Activated CD4-positive, alpha-beta memory T cell treated with anti-CD3 and anti-CD28 coated beads for 36 hours (primary cell): ENCODE results near the gene SPATA13. TPM values are rescaled to one million over a fixed set of nuclear protein-coding genes. Genes with fewer than 3 reads are reported as not detected.
"Not testable (repeated sequence)": the region's sequence is repeated elsewhere in the genome, so short reads cannot be mapped to it uniquely, and the experiment has no call there.

Experiments
- CTCF ChIA-PET: fragments of 350-600 bp; sonication (Branson Sonifier 250); formaldehyde crosslinking; loops from one replicate; lab custom pipeline; 2021; ENCODE audit warnings: antibody characterized with exemption, inconsistent platforms; lab: Charles Lee
- POLR2A ChIA-PET: fragments of 350-600 bp; sonication (Branson Sonifier 250); formaldehyde crosslinking; loops from one replicate; lab custom pipeline; 2021; ENCODE audit warnings: antibody characterized with exemption; lab: Charles Lee
- DNase-seq: peaks from one replicate; pipeline ENCODE4 v3.0.0-alpha.2; 2020
- H3K27ac Mint-ChIP-seq: one replicate; pipeline ENCODE4 v1.8.0; 2021; ENCODE audit warnings: mixed read lengths
- H3K27me3 Mint-ChIP-seq: one replicate; pipeline ENCODE4 v1.8.0; 2021; ENCODE audit warnings: mixed read lengths
- H3K36me3 Mint-ChIP-seq: one replicate; pipeline ENCODE4 v1.8.0; 2021; ENCODE audit warnings: mixed read lengths
- H3K4me1 Mint-ChIP-seq: one replicate; pipeline ENCODE4 v1.8.0; 2021; ENCODE audit warnings: low read depth, mixed read lengths
- H3K4me3 Mint-ChIP-seq: one replicate; pipeline ENCODE4 v1.8.0; 2021; ENCODE audit warnings: mild to moderate bottlenecking, mixed read lengths
- H3K9me3 Mint-ChIP-seq: one replicate; pipeline ENCODE4 v1.8.0; 2021; ENCODE audit warnings: mixed read lengths
- intact Hi-C: fragments of 100-400 bp; cut with micrococcal nuclease; formaldehyde crosslinking; loops from one replicate; pipeline ENCODE4 v1.15.1; 2023
- total RNA-seq, 2 experiments: library from RNA; stranded (reverse); gene quantifications; one replicate each; pipeline ENCODE4 v1.2.3, GENCODE V29; 2021

The SPATA13 gene
- total RNA-seq, 2 experiments from 2014 or later: 50.3 to 50.8 TPM

DNA sequence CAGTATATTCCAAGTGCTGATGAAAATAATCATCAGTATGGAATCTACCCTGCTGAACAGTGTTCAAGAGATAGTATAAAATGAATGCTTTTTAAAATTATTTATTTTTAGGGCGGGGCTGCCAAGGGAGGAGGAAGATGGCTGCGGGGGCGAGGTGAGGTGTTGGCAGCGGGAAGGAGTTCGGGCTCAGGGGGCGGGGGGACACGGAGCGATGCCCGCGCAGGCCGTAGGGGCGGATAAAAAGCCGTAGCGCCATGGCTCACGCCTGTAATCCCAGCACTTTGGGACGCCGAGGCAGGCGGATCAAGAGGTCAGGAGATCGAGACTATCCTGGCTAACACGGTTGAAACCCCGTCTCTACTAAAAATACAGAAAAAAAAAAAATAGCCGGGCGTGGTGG lies 167.1 kb downstream of the SPATA13 start:
- CTCF ChIA-PET, H3K4me3 Mint-ChIP-seq, H3K9me3 Mint-ChIP-seq, H3K36me3 Mint-ChIP-seq, H3K4me1 Mint-ChIP-seq, H3K27ac Mint-ChIP-seq, POLR2A ChIA-PET, DNase-seq: not testable (repeated sequence)
- intact Hi-C loops: loop anchor here (10.0 kb wide), 1 partner anchor 227 kb away; no protein-coding TSS in a partner anchor
- peaks cover 31% of the 10 kb centered on the region for H3K27me3 Mint-ChIP-seq

DNA sequence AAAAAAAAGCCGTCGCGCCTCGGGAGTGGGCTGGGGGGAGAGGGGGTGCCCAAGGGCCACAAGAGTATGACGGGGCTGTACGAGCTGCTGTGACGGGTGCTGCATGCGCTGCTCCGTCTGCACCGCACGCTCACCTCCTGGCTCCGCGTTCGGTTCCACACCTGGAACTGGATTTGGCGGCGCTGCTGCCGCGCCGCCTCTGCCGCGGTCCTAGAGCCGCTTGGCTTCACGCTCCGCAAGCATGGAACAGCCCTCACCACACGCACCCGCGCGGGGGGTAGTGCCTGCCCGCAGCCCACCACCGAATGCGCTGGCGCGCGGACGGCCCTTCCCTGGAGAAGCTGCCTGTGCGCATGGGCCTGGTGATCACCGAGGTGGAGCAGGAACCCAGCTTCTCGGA lies 167.6 kb downstream of the SPATA13 start:
- no peak overlapping the region for H3K27ac Mint-ChIP-seq
- H3K4me1 Mint-ChIP-seq: peaks cover 1% of the 10 kb centered on the region
- intact Hi-C loops: loop anchor here (10.0 kb wide), 1 partner anchor 227 kb away; no protein-coding TSS in a partner anchor
- no peak overlapping the region for H3K4me3 Mint-ChIP-seq
- H3K9me3 Mint-ChIP-seq: no peaks in the 10 kb centered on the region
- peaks cover 30% of the 10 kb centered on the region for H3K27me3 Mint-ChIP-seq
- ChIA-PET CTCF (no interaction called here), POLR2A (no interaction called here)
- no peak for DNase-seq
- H3K36me3 Mint-ChIP-seq: no peaks in the 10 kb centered on the region

DNA sequence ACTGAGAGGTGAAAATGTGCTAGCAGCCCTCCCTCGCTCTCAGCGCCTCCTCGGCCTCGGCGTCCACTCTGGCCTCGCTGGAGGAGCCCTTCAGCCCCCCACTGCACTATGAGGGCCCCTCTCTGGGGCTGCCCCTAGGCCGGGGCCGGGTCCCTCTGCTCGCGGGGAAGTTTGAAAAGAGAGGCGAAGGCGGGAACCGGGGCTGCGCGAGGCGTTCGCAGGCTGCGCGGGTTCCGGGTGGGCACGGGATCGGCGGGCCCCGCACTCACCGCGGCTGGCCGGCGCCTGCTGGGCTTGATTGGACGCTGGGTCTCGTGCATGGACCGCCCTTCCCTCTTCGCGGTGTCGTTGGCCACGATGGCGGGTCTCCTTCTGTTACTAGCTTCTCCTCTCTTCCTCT lies 178.2 kb downstream of the SPATA13 start:
- intact Hi-C loops: no loop called here
- Mint-ChIP-seq H3K4me1 (no peaks in the 10 kb centered on the region), H3K36me3 (no peaks in the 10 kb centered on the region), H3K27ac (no peak overlapping the region), H3K9me3 (no peaks in the 10 kb centered on the region), H3K27me3 (peaks cover 1% of the 10 kb centered on the region), H3K4me3 (no peak overlapping the region)
- POLR2A ChIA-PET: no interaction called here
- DNase-seq: no peak
- CTCF ChIA-PET: no interaction called here

DNA sequence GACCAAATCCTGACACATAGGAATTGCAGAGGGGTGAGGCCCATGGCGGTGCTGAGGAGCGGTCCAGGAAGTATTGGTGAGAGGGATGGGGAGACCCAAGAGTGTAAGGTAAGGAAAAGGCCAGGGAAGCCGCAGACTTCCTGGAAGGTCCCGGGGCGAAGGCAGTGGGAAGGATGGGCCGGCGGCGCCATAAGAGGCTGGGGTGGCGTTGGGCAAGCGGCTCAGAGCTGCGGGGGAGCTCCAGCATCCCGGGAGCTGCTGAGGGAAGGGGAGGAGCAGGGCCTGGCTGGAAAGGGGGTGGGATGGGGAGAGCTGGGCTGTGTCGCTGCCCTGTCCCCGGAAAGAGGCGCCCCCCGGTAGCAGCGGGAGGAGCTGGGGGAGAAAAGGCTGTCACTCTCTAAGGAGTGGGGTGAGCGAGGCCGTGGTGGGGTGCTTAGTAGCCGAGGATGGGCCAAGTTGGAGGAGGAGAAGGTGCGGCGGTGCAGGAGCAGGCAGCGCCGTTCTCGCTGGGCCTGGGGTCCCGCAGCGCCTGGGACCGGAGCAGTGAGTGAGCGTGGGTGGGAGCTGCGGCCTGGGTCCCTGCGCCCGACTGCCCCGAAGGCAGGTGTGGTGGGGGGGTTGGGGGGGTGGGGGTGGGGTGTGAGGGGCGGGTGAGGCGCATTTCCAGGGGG lies 179.6 kb downstream of the SPATA13 start:
- no peak for DNase-seq
- CTCF ChIA-PET: no interaction called here
- Mint-ChIP-seq H3K9me3 (no peaks in the 10 kb centered on the region), H3K4me3 (no peak overlapping the region), H3K4me1 (no peaks in the 10 kb centered on the region), H3K27me3 (peaks cover 1% of the 10 kb centered on the region), H3K27ac (no peak overlapping the region), H3K36me3 (no peaks in the 10 kb centered on the region)
- POLR2A ChIA-PET: no interaction called here
- intact Hi-C loops: no loop called here

DNA sequence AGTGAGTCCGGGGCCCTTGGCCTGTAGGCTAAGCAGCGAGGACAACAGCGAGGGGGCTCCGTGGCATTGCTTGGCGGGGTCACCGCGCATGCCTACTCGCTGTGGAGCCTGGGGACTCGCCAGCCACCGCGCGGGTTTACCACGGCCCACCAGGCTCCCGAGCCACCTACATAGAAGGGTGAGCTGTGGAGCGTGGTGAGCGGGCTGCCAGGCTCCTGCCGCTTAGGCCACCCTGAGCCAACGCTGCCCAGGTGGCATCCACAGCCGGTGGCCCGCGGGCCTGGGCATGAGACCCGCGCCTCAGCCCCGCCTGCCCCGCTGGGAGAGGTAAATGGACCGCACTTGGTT lies 180.1 kb downstream of the SPATA13 start:
- intact Hi-C loops: no loop called here
- ChIA-PET POLR2A (no interaction called here), CTCF (no interaction called here)
- Mint-ChIP-seq H3K4me3 (no peak overlapping the region), H3K27ac (no peak overlapping the region), H3K27me3 (peaks cover 1% of the 10 kb centered on the region), H3K9me3 (no peaks in the 10 kb centered on the region), H3K36me3 (no peaks in the 10 kb centered on the region), H3K4me1 (no peaks in the 10 kb centered on the region)
- DNase-seq: no peak

DNA sequence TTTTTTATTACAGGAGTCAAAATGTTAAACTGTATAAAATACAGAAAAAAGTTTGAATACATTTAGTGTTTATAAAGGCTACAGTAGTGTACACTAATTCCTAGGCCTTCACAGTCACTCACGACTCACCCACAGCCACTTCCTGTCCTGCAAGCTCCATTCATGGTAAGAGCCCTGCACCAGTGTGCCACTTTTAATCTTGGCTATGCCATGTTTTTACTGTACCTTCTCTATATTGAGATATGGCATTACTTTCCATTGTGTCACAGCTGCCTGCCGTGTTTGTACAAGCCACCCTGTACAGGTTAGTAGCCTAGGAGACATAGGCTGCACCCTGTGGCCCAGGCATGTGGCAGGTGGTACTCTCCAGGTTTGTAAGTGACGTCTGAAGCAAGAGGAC lies 180.9 kb downstream of the SPATA13 start:
- ChIA-PET POLR2A (no interaction called here), CTCF (no interaction called here)
- no peak overlapping the region for H3K4me3 Mint-ChIP-seq
- H3K36me3 Mint-ChIP-seq: no peaks in the 10 kb centered on the region
- no peak overlapping the region for H3K27ac Mint-ChIP-seq
- H3K27me3 Mint-ChIP-seq: peaks cover 1% of the 10 kb centered on the region
- intact Hi-C loops: no loop called here
- no peaks in the 10 kb centered on the region for H3K4me1 Mint-ChIP-seq
- DNase-seq: no peak
- no peaks in the 10 kb centered on the region for H3K9me3 Mint-ChIP-seq

DNA sequence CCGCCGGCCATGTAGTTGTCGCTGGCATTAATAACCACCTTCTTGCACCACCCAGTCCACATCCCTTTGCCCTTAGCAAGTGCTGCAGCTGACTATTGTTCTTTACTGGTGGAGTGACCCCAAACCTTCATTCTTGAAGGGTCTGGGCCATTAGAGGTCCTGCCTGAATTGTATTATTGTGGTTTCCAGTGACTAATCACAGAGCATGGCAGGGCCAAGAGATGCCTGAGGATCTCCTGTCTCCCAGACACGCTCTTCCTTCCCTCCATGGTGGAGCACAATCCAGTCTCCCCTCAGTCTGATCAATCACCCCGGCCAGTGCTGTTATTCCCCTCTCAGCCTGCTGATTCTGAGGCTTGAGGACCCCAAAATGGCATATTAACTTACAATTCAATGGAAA lies 187.9 kb downstream of the SPATA13 start:
- Mint-ChIP-seq H3K27ac (no peak overlapping the region), H3K27me3 (no peaks in the 10 kb centered on the region), H3K4me1 (no peaks in the 10 kb centered on the region), H3K9me3 (no peaks in the 10 kb centered on the region), H3K36me3 (no peaks in the 10 kb centered on the region), H3K4me3 (no peak overlapping the region)
- CTCF ChIA-PET: no interaction called here
- POLR2A ChIA-PET: no interaction called here
- no peak for DNase-seq
- intact Hi-C loops: no loop called here

DNA sequence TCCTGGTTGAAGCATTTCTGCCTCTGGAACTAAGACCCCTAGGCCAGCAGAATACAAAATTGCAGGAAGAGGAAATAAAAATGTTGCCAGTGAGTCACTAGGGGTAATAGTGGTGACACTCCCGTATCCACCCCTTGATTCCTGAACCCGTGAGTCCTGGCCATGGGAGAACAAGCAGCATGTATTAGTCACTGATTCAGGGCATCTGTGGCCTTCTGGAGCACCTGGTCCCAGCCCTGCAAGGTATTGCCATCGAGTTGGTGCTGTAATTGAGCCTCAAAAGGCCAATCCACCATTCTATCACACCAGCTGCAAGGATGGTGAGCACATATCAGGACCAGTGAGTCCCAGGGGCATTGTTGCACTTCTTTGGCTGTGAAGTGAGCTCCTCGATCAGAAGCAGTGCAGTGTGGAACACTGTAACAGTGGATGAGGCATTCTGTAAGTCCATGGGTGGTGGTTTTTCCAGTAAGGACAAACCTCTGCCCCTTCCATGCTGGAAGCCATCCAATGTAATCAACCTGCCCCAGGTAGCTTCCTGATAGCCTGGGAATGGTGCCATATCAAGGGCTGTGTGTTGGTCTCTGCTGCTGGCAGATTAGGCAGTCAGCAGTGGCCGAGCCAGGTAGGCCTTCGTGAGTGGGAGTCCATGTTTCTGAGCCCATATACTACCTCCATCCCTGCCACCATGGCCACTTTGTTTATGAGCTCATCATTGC lies 188.4 kb downstream of the SPATA13 start:
- H3K4me3 Mint-ChIP-seq: no peak overlapping the region
- CTCF ChIA-PET: no interaction called here
- no peak overlapping the region for H3K27ac Mint-ChIP-seq
- no peaks in the 10 kb centered on the region for H3K9me3 Mint-ChIP-seq
- no peaks in the 10 kb centered on the region for H3K27me3 Mint-ChIP-seq
- H3K36me3 Mint-ChIP-seq: no peaks in the 10 kb centered on the region
- no peaks in the 10 kb centered on the region for H3K4me1 Mint-ChIP-seq
- DNase-seq: no peak
- intact Hi-C loops: no loop called here
- POLR2A ChIA-PET: no interaction called here

DNA sequence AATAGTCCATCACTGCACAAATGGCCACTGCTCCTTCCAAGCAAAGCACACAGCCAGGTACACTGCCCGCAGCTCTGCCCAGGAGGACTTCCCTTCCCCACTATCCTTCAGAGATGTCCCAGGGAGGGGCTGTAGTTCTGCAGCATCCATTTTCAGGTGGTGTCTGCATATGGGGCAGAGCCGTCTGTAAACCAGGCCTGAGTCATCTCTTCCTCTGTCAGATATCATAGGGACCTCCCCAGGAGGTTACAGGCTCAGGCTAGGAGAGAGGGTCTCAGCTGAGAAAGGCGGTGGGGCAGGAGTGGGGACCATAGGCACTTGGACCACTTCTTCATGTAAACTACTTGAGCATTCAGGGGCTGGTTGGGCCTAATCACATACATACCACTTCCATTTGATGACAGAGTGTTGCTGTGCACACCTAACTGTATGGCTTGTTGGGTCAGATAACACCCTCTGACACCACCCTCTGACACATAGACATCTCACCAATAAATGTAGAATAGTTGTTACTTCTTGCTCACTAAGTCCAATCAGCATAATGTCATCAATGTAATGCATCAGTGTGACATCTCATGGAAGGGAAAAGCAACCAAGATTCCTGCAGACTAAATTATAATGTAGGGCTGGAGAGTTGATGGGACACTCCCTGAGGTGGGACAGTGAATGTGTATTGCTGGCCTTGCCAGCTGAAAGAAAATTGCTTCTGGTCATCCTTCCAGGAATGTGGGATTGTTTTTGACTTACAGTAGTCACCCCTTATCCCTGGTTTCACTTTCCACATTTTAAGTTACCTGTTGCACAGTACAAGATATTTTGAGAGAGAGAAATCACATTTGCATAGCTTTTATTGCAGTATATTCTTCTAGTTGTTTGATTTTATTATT lies 189.5 kb downstream of the SPATA13 start:
- H3K4me3 Mint-ChIP-seq, H3K36me3 Mint-ChIP-seq, H3K27me3 Mint-ChIP-seq, H3K4me1 Mint-ChIP-seq, H3K27ac Mint-ChIP-seq, DNase-seq, H3K9me3 Mint-ChIP-seq, CTCF ChIA-PET, POLR2A ChIA-PET, intact Hi-C loops: not testable (repeated sequence)

DNA sequence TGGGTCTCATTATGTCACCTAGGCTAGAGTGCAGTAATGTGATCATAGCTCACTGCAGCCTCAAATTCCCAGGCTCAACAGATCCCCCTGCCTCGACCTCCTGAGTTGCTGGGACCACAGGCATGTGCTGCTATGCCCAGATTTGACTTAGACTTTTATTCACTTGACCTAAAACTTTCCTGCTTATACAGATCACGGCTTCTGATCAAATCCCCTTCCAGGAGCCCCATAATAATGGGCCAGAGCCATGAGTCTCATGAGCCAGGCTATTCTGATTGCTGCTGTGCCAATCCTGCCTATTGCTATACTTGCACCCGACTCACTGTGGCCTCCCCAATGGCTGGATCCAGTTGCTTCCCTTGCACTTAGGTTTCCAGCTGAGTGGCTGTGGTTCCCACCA lies 190.9 kb downstream of the SPATA13 start:
- CTCF ChIA-PET: no interaction called here
- no peaks in the 10 kb centered on the region for H3K27me3 Mint-ChIP-seq
- POLR2A ChIA-PET: no interaction called here
- H3K4me3 Mint-ChIP-seq: no peak overlapping the region
- H3K36me3 Mint-ChIP-seq: no peaks in the 10 kb centered on the region
- no peaks in the 10 kb centered on the region for H3K9me3 Mint-ChIP-seq
- no peak for DNase-seq
- H3K4me1 Mint-ChIP-seq: no peaks in the 10 kb centered on the region
- intact Hi-C loops: no loop called here
- no peak overlapping the region for H3K27ac Mint-ChIP-seq

DNA sequence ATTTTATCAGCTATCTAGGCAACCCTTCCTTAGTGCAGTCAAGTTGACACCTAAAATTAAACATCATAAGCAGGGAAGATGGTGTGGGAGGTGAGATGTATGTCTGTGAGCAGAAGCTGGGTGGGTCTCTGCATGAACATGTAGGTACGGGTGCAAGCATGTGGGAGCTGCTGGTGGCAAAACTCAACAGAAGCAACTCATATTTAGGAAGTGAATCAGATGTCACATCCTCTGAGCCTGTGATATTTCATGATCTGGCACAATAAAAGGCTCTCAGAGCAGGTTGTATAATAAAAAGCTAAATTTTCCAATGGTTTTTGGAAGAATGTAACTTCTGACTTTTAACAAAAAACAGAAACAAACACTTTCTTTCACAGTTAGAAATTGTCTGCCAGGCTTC lies 193.2 kb downstream of the SPATA13 start:
- intact Hi-C loops: no loop called here
- Mint-ChIP-seq H3K9me3 (no peaks in the 10 kb centered on the region), H3K4me1 (no peaks in the 10 kb centered on the region), H3K36me3 (no peaks in the 10 kb centered on the region), H3K27me3 (no peaks in the 10 kb centered on the region), H3K27ac (no peak overlapping the region), H3K4me3 (no peak overlapping the region)
- POLR2A ChIA-PET: no interaction called here
- CTCF ChIA-PET: no interaction called here
- no peak for DNase-seq

DNA sequence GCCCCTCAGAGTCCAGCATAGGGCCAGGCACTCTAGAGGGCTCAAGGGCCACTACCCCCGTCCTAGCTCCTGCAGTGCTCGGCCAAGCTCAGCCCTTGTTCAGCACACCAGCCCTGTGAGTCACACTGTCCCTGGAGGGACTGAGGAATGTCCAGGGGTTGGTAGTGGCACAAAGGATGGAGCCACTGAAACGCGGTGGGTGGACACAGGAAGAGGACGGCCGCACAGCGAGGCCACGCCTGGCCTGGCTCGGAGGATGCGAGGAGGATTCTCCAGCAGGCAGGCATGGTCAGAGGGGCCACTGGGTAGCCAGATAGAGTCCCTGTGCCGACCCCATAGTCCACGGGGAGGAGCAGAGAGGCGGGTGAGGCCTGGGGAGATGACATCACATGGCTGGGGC lies 194.6 kb downstream of the SPATA13 start:
- no peak overlapping the region for H3K4me3 Mint-ChIP-seq
- CTCF ChIA-PET: no interaction called here
- no peaks in the 10 kb centered on the region for H3K4me1 Mint-ChIP-seq
- intact Hi-C loops: no loop called here
- no peaks in the 10 kb centered on the region for H3K9me3 Mint-ChIP-seq
- no peaks in the 10 kb centered on the region for H3K36me3 Mint-ChIP-seq
- H3K27ac Mint-ChIP-seq: no peak overlapping the region
- DNase-seq: no peak
- POLR2A ChIA-PET: no interaction called here
- no peaks in the 10 kb centered on the region for H3K27me3 Mint-ChIP-seq
